Cerebellar nuclear complex (tissue), 1 donor: ENCODE measurements around the gene GBE1.
"Not testable (repeated sequence)": the region's sequence is repeated elsewhere in the genome, so short reads cannot be mapped to it uniquely, and the experiment has no call there.

Experiments
- DNase-seq, 2 experiments: peaks; one replicate each; lab custom pipeline; 2025; lab: John Stamatoyannopoulos, UW

Gene GBE1

GRCh38 chr3:81531263-81531662, 230.2 kb downstream of the GBE1 start:
- no peak for DNase-seq

- no peak for DNase-seq
Measured at GRCh38 chr3:81530180-81530939, 231.1 kb downstream of the GBE1 start.

DNA sequence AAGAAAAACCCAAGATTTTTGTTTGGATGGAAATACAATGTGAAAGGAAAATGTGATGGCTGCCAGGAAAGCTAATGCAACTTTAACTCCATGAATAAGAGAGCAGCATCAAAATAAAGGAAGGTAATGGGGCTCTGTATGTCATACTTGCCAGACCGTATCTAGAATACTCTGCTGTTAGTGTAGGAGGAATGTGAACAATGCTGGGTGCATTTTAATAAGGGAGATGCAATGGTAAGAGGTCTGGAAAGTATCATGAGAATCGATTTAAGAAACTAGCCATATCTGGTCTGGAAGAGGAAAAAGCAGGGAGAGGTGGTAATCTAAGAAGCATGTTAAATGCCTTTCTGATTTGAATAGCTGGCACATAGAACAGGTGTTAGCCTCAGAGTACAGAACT, 239.6 kb downstream of the GBE1 start:
- no peak for DNase-seq

DNA sequence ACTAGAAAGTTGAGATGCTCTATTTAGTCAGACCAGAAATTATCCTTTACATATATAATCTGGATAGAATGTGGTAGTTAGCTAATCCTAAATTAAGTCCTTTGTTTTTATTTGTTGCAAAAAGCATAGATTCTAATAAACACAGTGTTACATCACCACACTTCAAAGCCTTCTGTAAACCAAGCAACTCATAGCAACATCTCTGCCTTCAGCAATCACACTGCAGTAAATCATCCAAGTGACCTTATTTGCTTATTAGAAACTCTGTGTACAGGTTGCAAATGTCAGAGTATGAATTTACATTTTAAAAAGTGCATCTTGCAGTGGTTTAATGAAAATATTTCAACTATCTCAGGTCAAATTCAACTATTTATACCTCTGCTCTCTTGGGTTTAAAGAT, 242.5 kb downstream of the GBE1 start:
- DNase-seq: no peak

GRCh38 chr3:81516042-81516441, 245.4 kb downstream of the GBE1 start:
- no peak for DNase-seq

- DNase-seq: no peak
Measured at GRCh38 chr3:81513591-81513990, 247.9 kb downstream of the GBE1 start.

GRCh38 chr3:81503026-81503425, 258.4 kb downstream of the GBE1 start:
- DNase-seq: no peak

GRCh38 chr3:81502236-81502635, 259.2 kb downstream of the GBE1 start:
- DNase-seq: no peak

- no peak for DNase-seq
Measured at GRCh38 chr3:81500039-81500438, 261.4 kb downstream of the GBE1 start.

DNA sequence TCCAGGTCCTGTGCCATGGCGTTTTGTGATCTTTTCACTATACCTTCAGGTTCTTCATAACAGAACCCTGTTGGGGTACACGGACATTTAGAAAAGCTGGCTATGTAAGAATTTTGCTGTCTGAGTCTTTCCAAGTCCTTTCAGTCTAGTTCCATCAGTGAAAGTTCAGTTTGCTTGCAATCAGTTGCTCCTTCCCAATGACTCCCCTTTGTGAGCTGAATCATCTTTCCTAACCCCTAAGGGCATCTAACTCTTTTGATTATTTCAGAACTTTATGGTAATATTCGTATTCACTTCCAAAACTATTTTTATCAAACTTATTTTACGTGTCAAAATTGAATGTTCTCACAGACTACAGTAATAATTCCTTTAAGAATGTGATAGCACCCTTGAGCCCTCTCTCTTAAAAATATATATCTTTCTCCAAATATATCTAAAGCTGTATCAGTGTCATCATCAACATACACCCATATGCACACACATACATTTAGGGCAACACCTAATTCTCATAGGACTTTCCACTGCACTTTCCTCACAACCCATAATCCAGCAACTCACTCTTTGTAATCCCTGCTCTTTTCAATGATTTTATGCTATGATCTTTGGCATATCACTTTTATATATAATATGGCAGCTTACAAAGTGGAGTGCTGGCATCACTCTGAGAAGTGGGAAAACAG, 263.7 kb downstream of the GBE1 start:
- no peak for DNase-seq

DNA sequence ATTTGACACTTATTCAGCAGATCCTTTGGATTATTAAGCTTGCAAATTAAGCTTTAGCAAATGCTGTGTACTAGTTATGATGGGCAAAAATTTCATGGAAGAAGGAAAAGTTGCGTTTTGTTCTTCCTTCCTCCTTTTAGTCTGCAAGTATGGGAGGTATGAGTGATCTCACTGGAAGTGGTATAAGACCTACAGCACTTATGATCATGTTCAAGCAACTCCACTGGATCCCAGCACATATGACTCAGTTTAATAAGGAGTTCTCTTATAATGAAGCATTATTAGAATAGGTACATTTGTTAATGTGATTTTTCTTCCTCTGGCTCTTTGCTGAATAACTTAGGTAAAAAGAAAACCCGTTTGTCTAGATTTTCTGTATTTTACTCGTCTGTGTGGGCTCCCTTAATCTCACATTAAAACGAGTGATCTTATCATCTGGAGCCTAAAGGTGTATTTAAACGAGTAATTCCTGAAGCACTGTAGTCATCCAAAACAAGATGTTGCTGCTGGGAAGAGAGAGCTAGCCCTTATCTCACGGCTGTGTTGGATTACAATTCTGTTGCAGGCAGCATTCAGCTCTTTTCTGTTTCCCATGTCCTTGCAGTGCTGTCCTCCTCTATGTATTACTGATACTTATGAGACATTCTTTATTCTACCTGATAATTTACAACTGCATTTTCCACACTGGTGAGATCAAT, 264.9 kb downstream of the GBE1 start:
- no peak for DNase-seq

- DNase-seq: not testable (repeated sequence)
Measured at GRCh38 chr3:81492471-81492870, 269.0 kb downstream of the GBE1 start.

GRCh38 chr3:81492040-81492439, 269.4 kb downstream of the GBE1 start:
- DNase-seq: no peak

DNA sequence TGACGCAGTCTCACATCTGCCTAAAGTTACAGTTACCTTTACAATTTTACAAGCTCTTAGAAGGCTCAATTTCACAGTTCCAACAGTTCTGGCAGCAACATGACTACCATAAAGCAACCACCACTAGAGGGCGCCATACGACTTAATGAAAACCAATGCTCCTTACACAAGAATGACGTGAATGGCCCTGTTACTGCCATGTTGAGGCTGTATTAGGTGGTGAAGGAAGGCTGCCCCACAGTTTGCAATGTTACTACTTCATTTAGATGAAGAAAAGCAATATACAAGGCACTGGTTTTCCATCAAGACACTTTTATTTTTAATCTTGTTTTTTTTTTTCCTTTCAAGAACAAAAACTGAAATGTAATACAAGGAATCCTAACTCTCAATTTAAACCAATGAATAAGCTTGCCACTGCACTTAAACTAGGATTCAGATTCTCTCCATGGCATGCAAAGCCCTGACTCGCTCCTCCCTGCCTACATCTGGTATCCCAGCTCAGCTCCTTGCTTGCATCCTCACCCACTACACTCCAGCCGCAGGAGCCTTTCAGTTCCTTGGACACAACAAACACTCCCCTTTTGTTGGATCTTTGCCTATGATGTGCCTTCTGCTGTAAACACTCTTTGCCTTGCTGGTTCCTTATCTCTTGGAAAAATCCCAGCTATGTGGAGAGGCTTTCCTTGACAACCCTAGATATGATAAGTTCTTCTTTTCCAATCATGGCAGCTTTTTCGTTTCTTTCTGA, 270.7 kb downstream of the GBE1 start:
- DNase-seq: no peak

- DNase-seq: no peak
Measured at GRCh38 chr3:81485444-81485865, 276.0 kb downstream of the GBE1 start.

DNA sequence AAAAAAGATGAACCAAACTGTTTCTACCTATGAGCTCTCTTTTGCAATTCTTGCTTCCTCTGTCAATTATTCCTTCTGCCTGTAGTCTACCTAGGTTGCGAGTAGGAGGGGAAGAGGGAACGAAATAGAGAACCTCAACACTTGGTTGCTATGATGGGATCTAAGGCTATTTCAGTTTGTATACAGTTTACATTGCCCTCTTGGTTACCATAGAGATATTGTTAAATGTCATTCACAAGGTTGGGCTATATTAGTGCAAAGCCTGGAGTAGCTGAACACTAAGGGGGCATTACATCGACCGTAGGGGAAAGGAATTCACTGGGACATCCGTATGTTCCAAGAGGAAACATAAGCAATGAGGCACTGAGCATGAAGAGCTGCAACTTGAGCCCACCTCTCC, 276.9 kb downstream of the GBE1 start:
- no peak for DNase-seq

DNA sequence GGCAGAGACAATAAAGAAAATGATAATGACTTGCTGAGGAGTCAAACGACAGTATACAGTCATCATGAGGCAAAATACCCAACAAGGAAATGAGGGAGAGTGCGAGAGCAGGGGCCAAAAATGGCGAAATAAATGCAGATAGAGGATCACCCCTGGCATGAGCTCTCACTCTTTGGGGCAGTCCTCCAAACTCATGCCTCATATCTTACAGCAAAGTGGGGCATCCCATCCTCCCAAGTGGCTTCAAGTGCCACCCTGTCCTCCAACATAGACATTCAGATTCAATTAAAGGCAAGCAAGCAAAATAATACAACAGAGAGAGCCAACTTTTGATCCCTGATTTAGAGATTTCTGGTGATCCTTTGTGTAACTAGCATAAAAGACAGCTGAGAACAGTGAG, 278.4 kb downstream of the GBE1 start:
- DNase-seq: no peak

GRCh38 chr3:81477740-81478139, 283.7 kb downstream of the GBE1 start:
- no peak for DNase-seq

GRCh38 chr3:81476692-81477091, 284.8 kb downstream of the GBE1 start:
- DNase-seq: no peak

GRCh38 chr3:81472600-81473362, 288.7 kb downstream of the GBE1 start:
- no peak for DNase-seq

GRCh38 chr3:81470524-81471278, 290.7 kb downstream of the GBE1 start:
- no peak for DNase-seq
